Measurements from ENCODE around the gene ASIC2.
"Not testable (repeated sequence)": the region's sequence is repeated elsewhere in the genome, so short reads cannot be mapped to it uniquely, and the experiment has no call there.

ASIC2 gene

GRCh38 chr17:32985050-32985756 lies 307.9 kb downstream of the ASIC2 start:
- no peak for DNase-seq (ENCODE audit: low read depth in 3 of 3)

DNA sequence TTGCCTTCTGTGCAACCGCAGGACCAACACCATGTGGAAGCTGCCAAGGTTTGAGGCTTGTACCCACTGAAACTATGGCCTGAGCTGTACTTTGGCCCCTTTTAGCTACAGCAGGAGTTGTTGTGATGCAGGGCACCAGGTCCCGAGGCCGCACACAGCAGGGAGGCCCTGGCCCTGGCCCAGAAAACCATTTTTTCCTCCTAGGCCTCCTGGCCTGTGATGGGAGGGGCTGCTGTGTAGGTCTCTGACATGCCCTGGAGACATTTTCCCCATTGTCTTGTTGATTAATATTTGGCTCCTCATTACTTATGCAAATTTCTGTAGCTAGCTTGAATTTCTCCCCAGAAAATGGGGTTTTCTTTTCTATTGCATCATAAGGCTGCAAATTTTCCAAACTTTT lies 311.5 kb downstream of the ASIC2 start:
- DNase-seq (ENCODE audit: low read depth in 3 of 3) = not testable (repeated sequence)

GRCh38 chr17:32980230-32980629 lies 312.9 kb downstream of the ASIC2 start:
- DNase-seq (ENCODE audit: low read depth in 3 of 3) = no peak

GRCh38 chr17:32976605-32977004 lies 316.5 kb downstream of the ASIC2 start:
- DNase-seq (ENCODE audit: low read depth in 3 of 3) = no peak

GRCh38 chr17:32976131-32976530 lies 317.0 kb downstream of the ASIC2 start:
- no peak for DNase-seq (ENCODE audit: low read depth in 3 of 3)

DNA sequence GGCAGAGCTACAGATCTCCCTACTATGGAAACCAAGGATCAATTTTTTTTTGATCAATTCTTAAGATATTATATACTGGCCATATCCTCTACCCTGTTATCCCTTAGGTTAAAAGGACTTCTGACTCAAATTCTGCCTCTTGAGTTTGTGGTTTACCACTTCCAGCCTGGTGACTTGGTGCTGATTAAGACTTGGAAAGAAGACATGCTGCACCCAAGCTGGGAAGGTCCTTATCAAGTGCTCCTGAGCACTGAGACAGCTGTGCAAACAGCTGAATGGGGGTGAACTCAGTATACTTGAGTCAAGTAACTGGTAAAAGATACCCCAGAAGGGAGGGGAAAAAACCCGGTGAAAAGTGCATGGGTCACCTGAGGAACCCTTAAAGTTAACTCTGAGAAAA lies 321.9 kb downstream of the ASIC2 start:
- no peak for DNase-seq (ENCODE audit: low read depth in 3 of 3)

DNA sequence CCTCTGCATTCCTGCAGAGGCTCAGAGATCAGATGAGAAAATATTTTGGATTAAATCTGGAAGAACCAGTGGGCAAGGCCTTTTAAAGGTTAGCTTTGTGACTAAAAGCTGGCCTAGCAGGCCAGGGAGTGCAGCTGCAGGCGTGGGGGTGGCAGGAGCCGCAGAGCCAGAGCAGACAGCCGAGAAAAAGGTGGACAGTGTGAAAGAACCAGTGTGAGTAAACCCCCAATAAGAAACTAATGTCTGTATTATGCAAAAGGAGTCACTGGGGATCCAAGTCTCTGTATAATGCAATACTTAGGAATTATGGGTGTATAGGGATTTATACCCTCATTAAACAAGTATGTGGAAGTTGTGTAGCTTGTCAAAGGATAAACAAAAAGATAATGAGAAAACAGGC lies 322.8 kb downstream of the ASIC2 start:
- no peak for DNase-seq (ENCODE audit: low read depth in 3 of 3)

- DNase-seq (ENCODE audit: low read depth in 3 of 3) = not testable (repeated sequence)
These were observed 323.9 kb downstream of the ASIC2 start for GRCh38 chr17:32969231-32969630.

DNA sequence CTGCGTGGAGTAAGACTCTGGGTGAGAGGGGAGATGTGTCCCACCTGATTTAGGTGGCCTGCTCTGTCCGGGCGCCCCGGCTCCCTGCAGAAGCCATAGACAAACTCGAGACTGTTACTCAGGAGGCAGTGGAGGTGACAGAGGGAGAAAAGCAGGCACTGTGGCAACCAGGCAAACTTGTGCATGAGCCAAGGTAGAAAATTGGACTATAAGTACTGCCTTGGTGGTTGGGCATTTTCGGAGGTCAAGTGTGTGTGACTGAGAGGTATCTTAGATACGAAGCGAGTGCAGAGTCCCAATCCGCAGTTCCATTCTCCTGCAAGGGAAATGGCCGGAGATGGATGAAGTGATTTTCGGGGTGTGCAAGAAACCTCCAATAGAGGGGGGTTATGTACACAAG lies 328.6 kb downstream of the ASIC2 start:
- DNase-seq (ENCODE audit: low read depth in 3 of 3) = no peak

Data from stimulated activated CD4-positive, alpha-beta T cell treated with anti-CD3 and anti-CD28 coated beads, TNF-alpha, amount 100 ng/mL, for 4 hours (primary cell).